ENCODE measurements around the gene XRCC5. TPM values are rescaled to one million over a fixed set of nuclear protein-coding genes. Genes with fewer than 3 reads are reported as not detected.

XRCC5 gene
- total RNA-seq, 5 donors from 2014 or later (not counting 1 experiment from before 2014, with no cell fraction given) = 187 to 219 (median 202) TPM

DNA sequence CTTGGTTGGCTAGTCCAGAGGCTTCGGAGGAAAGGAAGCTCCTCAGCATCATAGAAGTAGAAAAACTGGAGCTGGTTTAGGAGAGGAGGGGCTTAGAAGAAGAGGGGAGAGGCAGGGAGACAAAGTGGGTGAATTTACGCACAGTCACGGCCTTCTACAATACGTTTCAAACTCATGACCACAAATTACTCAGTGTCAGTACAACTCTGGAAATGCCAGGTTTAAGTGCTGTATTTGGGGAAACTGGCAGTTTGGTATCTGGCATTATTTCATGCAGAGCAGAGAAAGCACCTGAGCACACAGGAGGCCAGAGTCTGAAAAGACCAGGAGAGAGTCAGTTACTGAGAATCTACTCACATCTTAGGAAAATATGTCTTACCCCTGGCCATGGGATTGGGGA is 55.4 kb downstream of the XRCC5 start:
- peaks cover 29 to 38% (median 36%) of the 10 kb centered on the region in 3 donors for H3K4me1 Mint-ChIP-seq
- H3K27ac Mint-ChIP-seq = no peak overlapping the region
- H3K4me1 ChIP-seq (ENCODE audit: control insufficient read depth in 1 of 2, extremely low read depth in 1 of 2, insufficient read depth in 2 of 2, low read length in 2 of 2) = peaks cover 3 to 4% of the 10 kb centered on the region in 2 experiments
- no peak overlapping the region for H3K4me3 Mint-ChIP-seq
- H3K36me3 Mint-ChIP-seq = peaks cover 72% of the 10 kb centered on the region
- H3K9me3 Mint-ChIP-seq = no peaks in the 10 kb centered on the region
- CTCF ChIA-PET = interaction anchor here in 1 of 2 donors (0.6 kb wide), 1 partner anchor 46 kb away, joined by 3 read pairs; no protein-coding TSS in a partner anchor
- H3K27me3 ChIP-seq (replicated peaks in 1 of 2; ENCODE audit: control insufficient read depth in 2 of 2, extremely low read depth in 1 of 2, insufficient read depth in 2 of 2, low read length in 1 of 2) = no peaks in the 10 kb centered on the region
- no peak for ATAC-seq (replicated peaks in 1 of 4)
- H3K27ac ChIP-seq (ENCODE audit: low read length) = no peak overlapping the region
- DNase-seq = no peak
- no peaks in the 10 kb centered on the region for H3K9me3 ChIP-seq
- H3K36me3 ChIP-seq (ENCODE audit: control insufficient read depth in 2 of 2, extremely low read depth in 1 of 2, insufficient read depth in 1 of 2, low read length in 1 of 2) = peaks cover 4 to 94% of the 10 kb centered on the region in 2 donors
- POLR2A ChIA-PET = no interaction called here
- no peak overlapping the region for H3K4me3 ChIP-seq (ENCODE audit: control insufficient read depth in 1 of 2, extremely low read depth in 1 of 2, low read length in 1 of 2)
- H3K27me3 Mint-ChIP-seq = no peaks in the 10 kb centered on the region
- WGBS (ENCODE audit: insufficient coverage) = 100% methylated on average over 1 of the region's 4 CpGs

DNA sequence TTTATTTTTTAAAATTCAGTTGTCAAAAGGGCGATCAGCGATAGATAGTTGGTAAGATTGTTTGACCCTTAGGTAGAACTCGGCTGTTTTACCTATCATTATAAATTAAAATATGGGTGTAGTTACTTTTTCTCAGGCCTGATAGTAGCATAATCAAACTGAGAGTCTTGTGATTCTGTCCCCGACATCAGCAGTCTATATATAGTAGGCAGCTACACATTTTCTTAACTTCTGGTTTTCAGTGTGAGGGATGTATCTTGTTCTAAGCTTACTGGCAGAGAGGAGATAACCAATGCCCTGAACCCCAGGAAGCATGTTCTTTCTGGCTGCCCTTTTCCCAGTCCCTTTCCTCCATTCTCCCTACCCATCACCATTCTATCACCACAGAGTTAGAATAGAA is 56.6 kb downstream of the XRCC5 start:
- Histone ChIP-seq H3K27ac (ENCODE audit: low read length) (no peak overlapping the region), H3K9me3 (no peaks in the 10 kb centered on the region), H3K27me3 (replicated peaks in 1 of 2; ENCODE audit: control insufficient read depth in 2 of 2, extremely low read depth in 1 of 2, insufficient read depth in 2 of 2, low read length in 1 of 2) (no peaks in the 10 kb centered on the region), H3K4me3 (ENCODE audit: control insufficient read depth in 1 of 2, extremely low read depth in 1 of 2, low read length in 1 of 2) (no peak overlapping the region), H3K4me1 (ENCODE audit: control insufficient read depth in 1 of 2, extremely low read depth in 1 of 2, insufficient read depth in 2 of 2, low read length in 2 of 2) (peaks cover 4 to 5% of the 10 kb centered on the region in 2 experiments), H3K36me3 (ENCODE audit: control insufficient read depth in 2 of 2, extremely low read depth in 1 of 2, insufficient read depth in 1 of 2, low read length in 1 of 2) (peaks cover 4 to 88% of the 10 kb centered on the region in 2 donors)
- no peak overlapping the region for H3K4me3 Mint-ChIP-seq
- no peaks in the 10 kb centered on the region for H3K27me3 Mint-ChIP-seq
- peaks cover 69% of the 10 kb centered on the region for H3K36me3 Mint-ChIP-seq
- POLR2A ChIA-PET = no interaction called here
- peak overlapping the region in 1 of 2 donors; percentile 55 for H3K27ac Mint-ChIP-seq
- peaks cover 29 to 48% (median 44%) of the 10 kb centered on the region in 3 donors for H3K4me1 Mint-ChIP-seq
- DNase-seq = no peak
- CTCF ChIA-PET = no interaction called here
- no peaks in the 10 kb centered on the region for H3K9me3 Mint-ChIP-seq
- WGBS (ENCODE audit: insufficient coverage) = no CpG with 5 or more reads among the region's 4 CpGs
- ATAC-seq (replicated peaks in 1 of 4) = no peak

DNA sequence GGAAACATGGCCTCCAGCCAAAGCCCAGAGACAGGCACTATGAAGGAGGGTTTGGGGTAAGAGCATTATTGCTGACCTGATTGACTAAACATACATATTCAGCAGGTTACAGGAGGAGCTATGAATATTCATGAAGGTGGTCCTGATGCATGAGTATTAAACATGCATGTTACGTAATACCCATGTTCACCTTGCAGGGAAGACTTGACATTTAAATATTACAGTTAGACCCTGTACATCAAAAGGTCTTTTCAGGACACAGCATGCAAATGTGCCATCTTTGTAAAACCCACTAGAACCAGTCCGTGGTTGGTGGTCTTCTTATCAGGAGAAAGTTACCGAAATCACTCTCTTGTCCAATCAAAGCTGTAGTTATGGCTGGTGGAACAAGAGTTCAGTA is 59.9 kb downstream of the XRCC5 start:
- Mint-ChIP-seq H3K27me3 (no peaks in the 10 kb centered on the region), H3K4me3 (no peak overlapping the region), H3K4me1 (peaks cover 43 to 59% (median 55%) of the 10 kb centered on the region in 3 donors), H3K36me3 (peaks cover 62% of the 10 kb centered on the region), H3K27ac (no peak overlapping the region), H3K9me3 (no peaks in the 10 kb centered on the region)
- Histone ChIP-seq H3K9me3 (no peaks in the 10 kb centered on the region), H3K27ac (ENCODE audit: low read length) (no peak overlapping the region), H3K36me3 (ENCODE audit: control insufficient read depth in 2 of 2, extremely low read depth in 1 of 2, insufficient read depth in 1 of 2, low read length in 1 of 2) (peaks cover 2 to 75% of the 10 kb centered on the region in 2 donors), H3K27me3 (replicated peaks in 1 of 2; ENCODE audit: control insufficient read depth in 2 of 2, extremely low read depth in 1 of 2, insufficient read depth in 2 of 2, low read length in 1 of 2) (no peaks in the 10 kb centered on the region), H3K4me1 (ENCODE audit: control insufficient read depth in 1 of 2, extremely low read depth in 1 of 2, insufficient read depth in 2 of 2, low read length in 2 of 2) (peaks cover 0 to 2% of the 10 kb centered on the region in 2 experiments), H3K4me3 (ENCODE audit: control insufficient read depth in 1 of 2, extremely low read depth in 1 of 2, low read length in 1 of 2) (no peak overlapping the region)
- ChIA-PET CTCF (no interaction called here), POLR2A (interaction anchor here (0.6 kb wide), 2 partner anchors 10 to 101 kb away, joined by 4 to 5 read pairs; no protein-coding TSS in a partner anchor)
- 100% methylated on average over 1 of the region's 3 CpGs for WGBS (ENCODE audit: insufficient coverage)
- ATAC-seq (replicated peaks in 1 of 4) (no peak), DNase-seq (no peak)

DNA sequence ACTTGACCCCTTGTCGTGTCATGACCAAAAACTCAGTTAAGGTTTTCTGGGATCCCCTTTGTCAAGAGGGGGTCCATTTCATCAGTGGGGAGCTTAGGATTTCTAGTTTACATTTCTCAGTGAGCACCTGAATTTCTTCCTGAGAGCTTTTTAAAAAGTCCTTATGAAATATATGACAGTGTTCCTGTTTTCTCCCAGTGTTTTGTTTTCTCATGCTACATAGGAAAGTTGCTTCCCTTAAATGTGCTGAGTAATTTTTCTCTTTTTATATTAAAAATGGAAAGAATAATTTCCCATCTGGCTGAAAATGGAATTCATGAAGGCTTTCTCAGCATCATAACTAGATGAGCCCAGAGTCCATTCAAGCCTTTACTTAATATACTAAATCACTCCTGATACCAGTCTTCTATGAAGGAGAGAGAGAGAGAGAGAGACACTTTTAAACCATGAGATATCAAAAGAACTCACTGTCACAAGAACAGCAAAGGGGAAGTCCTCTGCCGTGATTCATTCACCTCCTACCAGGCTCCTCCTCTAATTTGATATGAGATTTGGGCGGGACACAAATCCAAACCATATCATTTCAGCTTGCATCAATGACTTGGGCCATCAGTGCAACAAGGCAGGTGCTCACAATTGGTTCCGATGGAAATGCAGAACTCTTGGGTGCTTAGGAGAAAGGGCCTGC is 61.1 kb downstream of the XRCC5 start:
- Mint-ChIP-seq H3K36me3 (peaks cover 60% of the 10 kb centered on the region), H3K27me3 (no peaks in the 10 kb centered on the region), H3K4me1 (peaks cover 53 to 67% (median 60%) of the 10 kb centered on the region in 3 donors), H3K4me3 (no peak overlapping the region), H3K9me3 (no peaks in the 10 kb centered on the region), H3K27ac (peak overlapping the region in 1 of 2 donors; percentile 21)
- Histone ChIP-seq H3K4me1 (ENCODE audit: control insufficient read depth in 1 of 2, extremely low read depth in 1 of 2, insufficient read depth in 2 of 2, low read length in 2 of 2) (peaks cover 0 to 2% of the 10 kb centered on the region in 2 experiments), H3K36me3 (ENCODE audit: control insufficient read depth in 2 of 2, extremely low read depth in 1 of 2, insufficient read depth in 1 of 2, low read length in 1 of 2) (peaks cover 2 to 74% of the 10 kb centered on the region in 2 donors), H3K9me3 (no peaks in the 10 kb centered on the region), H3K4me3 (ENCODE audit: control insufficient read depth in 1 of 2, extremely low read depth in 1 of 2, low read length in 1 of 2) (no peak overlapping the region), H3K27me3 (replicated peaks in 1 of 2; ENCODE audit: control insufficient read depth in 2 of 2, extremely low read depth in 1 of 2, insufficient read depth in 2 of 2, low read length in 1 of 2) (no peaks in the 10 kb centered on the region), H3K27ac (ENCODE audit: low read length) (no peak overlapping the region)
- 86% methylated on average over 1 of the region's 4 CpGs for WGBS (ENCODE audit: insufficient coverage)
- CTCF ChIA-PET = interaction anchor here (0.7 to 0.9 kb wide), 3 partner anchors 9 to 1092 kb away, joined by 3 read pairs; no protein-coding TSS in a partner anchor
- ATAC-seq (replicated peaks in 1 of 4) (peak in 1 of 4 experiments; percentile 26), DNase-seq (peak in 1 of 35 experiments; percentile 8)
- POLR2A ChIA-PET = interaction anchor here (0.7 kb wide), 2 partner anchors 26 to 39 kb away, joined by 4 to 7 read pairs; no protein-coding TSS in a partner anchor

DNA sequence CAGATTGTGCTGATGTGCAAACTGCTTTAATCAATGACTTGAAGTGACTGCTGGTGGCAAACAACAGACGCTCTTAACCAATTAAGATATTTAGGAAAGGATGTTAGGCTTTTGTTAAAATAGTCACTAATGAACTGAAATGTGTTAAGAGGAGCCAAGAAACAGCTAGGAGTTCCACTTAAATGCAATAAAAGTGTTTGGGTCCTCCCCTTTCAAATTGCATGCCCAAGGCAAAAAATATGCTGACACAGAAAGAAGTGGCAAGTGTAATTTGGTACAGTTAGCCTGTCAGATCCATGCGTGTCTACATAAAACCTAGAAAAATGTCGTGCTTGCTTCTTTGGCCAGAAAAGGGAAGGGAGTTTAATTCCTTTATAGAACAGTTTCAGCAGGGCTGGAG is 61.9 kb downstream of the XRCC5 start:
- Mint-ChIP-seq H3K9me3 (no peaks in the 10 kb centered on the region), H3K36me3 (peaks cover 58% of the 10 kb centered on the region), H3K27ac (no peak overlapping the region), H3K27me3 (no peaks in the 10 kb centered on the region), H3K4me3 (no peak overlapping the region), H3K4me1 (peaks cover 51 to 68% (median 62%) of the 10 kb centered on the region in 3 donors)
- H3K36me3 ChIP-seq (ENCODE audit: control insufficient read depth in 2 of 2, extremely low read depth in 1 of 2, insufficient read depth in 1 of 2, low read length in 1 of 2) = peaks cover 2 to 73% of the 10 kb centered on the region in 2 donors
- no peaks in the 10 kb centered on the region for H3K27me3 ChIP-seq (replicated peaks in 1 of 2; ENCODE audit: control insufficient read depth in 2 of 2, extremely low read depth in 1 of 2, insufficient read depth in 2 of 2, low read length in 1 of 2)
- no peak overlapping the region for H3K27ac ChIP-seq (ENCODE audit: low read length)
- POLR2A ChIA-PET = no interaction called here
- H3K9me3 ChIP-seq = no peaks in the 10 kb centered on the region
- ATAC-seq (replicated peaks in 1 of 4) (no peak), DNase-seq (no peak)
- WGBS (ENCODE audit: insufficient coverage) = 95% methylated on average over 3 of the region's 3 CpGs
- H3K4me3 ChIP-seq (ENCODE audit: control insufficient read depth in 1 of 2, extremely low read depth in 1 of 2, low read length in 1 of 2) = no peak overlapping the region
- H3K4me1 ChIP-seq (ENCODE audit: control insufficient read depth in 1 of 2, extremely low read depth in 1 of 2, insufficient read depth in 2 of 2, low read length in 2 of 2) = peaks cover 0 to 3% of the 10 kb centered on the region in 2 experiments
- CTCF ChIA-PET = interaction anchor here in 1 of 2 donors (0.6 kb wide), 1 partner anchor 30 kb away, joined by 15 read pairs; no protein-coding TSS in a partner anchor

DNA sequence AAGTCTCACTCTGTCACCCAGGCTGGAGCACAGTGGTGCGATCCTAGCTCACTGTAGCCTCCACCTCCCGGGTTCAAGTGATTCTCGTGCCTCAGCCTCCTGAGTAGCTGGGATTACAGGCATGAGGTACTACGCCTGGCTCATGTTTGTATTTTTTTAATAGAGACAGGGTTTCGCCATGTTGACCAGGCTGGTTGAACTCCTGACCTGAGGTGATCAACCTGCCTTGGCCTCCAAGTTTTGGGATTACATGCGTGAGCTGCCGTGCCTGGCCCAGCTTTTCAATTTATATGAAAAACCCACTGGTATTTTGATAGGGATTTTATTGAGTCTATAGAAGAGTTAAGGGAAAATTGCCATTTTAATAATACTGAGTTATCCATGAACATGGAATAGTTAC is 63.3 kb downstream of the XRCC5 start:
- no peaks in the 10 kb centered on the region for H3K9me3 Mint-ChIP-seq
- no peaks in the 10 kb centered on the region for H3K9me3 ChIP-seq
- no peak for DNase-seq
- ATAC-seq (replicated peaks in 1 of 4) = no peak
- no peak overlapping the region for H3K4me3 Mint-ChIP-seq
- peaks cover 66% of the 10 kb centered on the region for H3K36me3 Mint-ChIP-seq
- no peak overlapping the region for H3K27ac ChIP-seq (ENCODE audit: low read length)
- CTCF ChIA-PET = interaction anchor here (0.6 to 1.4 kb wide), 3 partner anchors 16 to 510 kb away, joined by 3 to 4 read pairs (median 3); no protein-coding TSS in a partner anchor
- POLR2A ChIA-PET = no interaction called here
- no peaks in the 10 kb centered on the region for H3K27me3 ChIP-seq (replicated peaks in 1 of 2; ENCODE audit: control insufficient read depth in 2 of 2, extremely low read depth in 1 of 2, insufficient read depth in 2 of 2, low read length in 1 of 2)
- WGBS (ENCODE audit: insufficient coverage) = 100% methylated on average over 5 of the region's 7 CpGs
- no peaks in the 10 kb centered on the region for H3K27me3 Mint-ChIP-seq
- H3K27ac Mint-ChIP-seq = no peak overlapping the region
- H3K4me3 ChIP-seq (ENCODE audit: control insufficient read depth in 1 of 2, extremely low read depth in 1 of 2, low read length in 1 of 2) = no peak overlapping the region
- peaks cover 2 to 59% of the 10 kb centered on the region in 2 donors for H3K36me3 ChIP-seq (ENCODE audit: control insufficient read depth in 2 of 2, extremely low read depth in 1 of 2, insufficient read depth in 1 of 2, low read length in 1 of 2)
- peaks cover 61 to 73% (median 66%) of the 10 kb centered on the region in 3 donors for H3K4me1 Mint-ChIP-seq
- H3K4me1 ChIP-seq (ENCODE audit: control insufficient read depth in 1 of 2, extremely low read depth in 1 of 2, insufficient read depth in 2 of 2, low read length in 2 of 2) = peaks cover 0 to 5% of the 10 kb centered on the region in 2 experiments

All from T-cell (primary cell).